Gastrocnemius medialis (tissue), 4 donors: ENCODE measurements around the gene SDCCAG8.

Experiments used
- CTCF ChIP-seq, 5 experiments: fragments of 450-650 bp in 3 of 5; fragments of 200-600 bp in 2 of 5; sonication (generic) in 2 of 5; IDR thresholded peaks in 4 of 5; conservative IDR thresholded peaks in 1 of 5; 1 replicate in 4 of 5; 2 replicates in 1 of 5; pipeline ENCODE4 v1.5.1; 2016 to 2019; ENCODE audit warnings: antibody characterized with exemption in 5 of 5, mild to moderate bottlenecking in 3 of 5, moderate library complexity in 3 of 5
- POLR2A ChIP-seq, 2 donors: fragments of 450-650 bp; IDR thresholded peaks; one replicate each; pipeline ENCODE4 v1.6.1; 2017; ENCODE audit warnings: antibody characterized with exemption in 2 of 2, mild to moderate bottlenecking in 2 of 2, moderate library complexity in 2 of 2

GRCh38 chr1:243474136-243474881 lies 218.5 kb downstream of the SDCCAG8 start:
- TF ChIP-seq CTCF (IDR thresholded peaks at IDR 0.05 in 4 of 5, conservative IDR thresholded peaks at IDR 0.05 in 1 of 5) (no peak), POLR2A (IDR thresholded peaks at IDR 0.05) (no peak)
